Astrocyte (in vitro differentiated cells and primary cell): ENCODE measurements around the gene TANK. TPM values are rescaled to one million over a fixed set of nuclear protein-coding genes. Genes with fewer than 3 reads are reported as not detected.
A peak's percentile ranks its signal among the peaks of the same experiment; 100 is the strongest.

Experiments used
- DNase-seq: peaks from one replicate; pipeline ENCODE4 v3.0.0-alpha.2; 2010; ENCODE audit warnings: low read depth
- FAIRE-seq: peaks from 2 replicates; lab custom pipeline; 2011; peaks lifted over from hg19 to GRCh38; lab: Jason Lieb, UNC
- H2AFZ ChIP-seq: 2 replicates; pipeline ENCODE4 v1.6.0; 2012; ENCODE audit warnings: low read depth, low read length, inconsistent platforms
- H3K27ac ChIP-seq: 2 replicates; pipeline ENCODE4 v1.5.1; 2011; ENCODE audit warnings: low read depth, low read length, inconsistent platforms
- H3K27me3 ChIP-seq: 2 replicates; pipeline ENCODE4 v1.6.0; 2011; ENCODE audit warnings: low read length, inconsistent platforms; ENCODE audit not compliant: insufficient read depth
- H3K36me3 ChIP-seq: 2 replicates; pipeline ENCODE4 v1.5.1; 2011; ENCODE audit warnings: low read length, inconsistent platforms; ENCODE audit not compliant: insufficient read depth
- H3K4me1 ChIP-seq: 2 replicates; pipeline ENCODE4 v1.5.1; 2011; ENCODE audit warnings: low read length, inconsistent platforms; ENCODE audit not compliant: insufficient read depth
- H3K4me2 ChIP-seq: 2 replicates; pipeline ENCODE4 v1.6.0; 2012; ENCODE audit warnings: low read length, inconsistent platforms
- H3K4me3 ChIP-seq: 2 replicates; pipeline ENCODE4 v1.5.1; 2011; ENCODE audit warnings: low read depth, mild to moderate bottlenecking, low read length, inconsistent platforms; ENCODE audit not compliant: insufficient read depth
- H3K79me2 ChIP-seq: 2 replicates; pipeline ENCODE4 v1.6.0; 2012; ENCODE audit warnings: mild to moderate bottlenecking, low read length, inconsistent platforms; ENCODE audit not compliant: insufficient read depth
- H3K9ac ChIP-seq: 2 replicates; pipeline ENCODE4 v1.6.0; 2012; ENCODE audit warnings: mild to moderate bottlenecking, low read length, inconsistent platforms
- H3K9me3 ChIP-seq: 2 replicates; pipeline ENCODE4 v1.5.1; 2012; ENCODE audit warnings: low read depth, mild to moderate bottlenecking, low read length, inconsistent platforms; ENCODE audit not compliant: insufficient read depth
- H4K20me1 ChIP-seq: 2 replicates; pipeline ENCODE4 v1.6.0; 2012; ENCODE audit warnings: low read length, inconsistent platforms; ENCODE audit not compliant: insufficient read depth
- H3K27ac Mint-ChIP-seq: one replicate; pipeline ENCODE4 v1.8.0; 2021; ENCODE audit warnings: mild to moderate bottlenecking, mixed read lengths; ENCODE audit not compliant: unreplicated experiment
- H3K27me3 Mint-ChIP-seq: one replicate; pipeline ENCODE4 v1.8.0; 2021; ENCODE audit warnings: low read depth, mixed read lengths; ENCODE audit not compliant: unreplicated experiment
- H3K36me3 Mint-ChIP-seq: one replicate; pipeline ENCODE4 v1.8.0; 2021; ENCODE audit warnings: low read depth, mixed read lengths; ENCODE audit not compliant: unreplicated experiment
- H3K4me1 Mint-ChIP-seq: one replicate; pipeline ENCODE4 v1.8.0; 2021; ENCODE audit warnings: low read depth, mixed read lengths; ENCODE audit not compliant: unreplicated experiment
- H3K4me3 Mint-ChIP-seq: one replicate; pipeline ENCODE4 v1.8.0; 2021; ENCODE audit warnings: mild to moderate bottlenecking, moderate library complexity, mixed read lengths; ENCODE audit not compliant: unreplicated experiment
- H3K9me3 Mint-ChIP-seq: one replicate; pipeline ENCODE4 v1.8.0; 2021; ENCODE audit warnings: mild to moderate bottlenecking, mixed read lengths; ENCODE audit not compliant: unreplicated experiment
- CTCF ChIP-seq: IDR thresholded peaks from 2 replicates; pipeline ENCODE4 v1.5.1; 2011; ENCODE audit warnings: low read depth, mild to moderate bottlenecking, inconsistent platforms, low read length, moderate library complexity; ENCODE audit not compliant: insufficient read depth
- EZH2 ChIP-seq: IDR thresholded peaks from 2 replicates; pipeline ENCODE4 v1.6.1; 2012; ENCODE audit warnings: mild to moderate bottlenecking, low read length, inconsistent platforms; ENCODE audit not compliant: insufficient read depth
- total RNA-seq: library from RNA; stranded (reverse); gene quantifications from 2 replicates; pipeline ENCODE4 v1.2.1, GENCODE V29; 2021

Gene TANK
- total RNA-seq, 1 donor from 2014 or later, result 55.7 TPM

- FAIRE-seq (no peak), DNase-seq (no peak)
- Mint-ChIP-seq H3K27ac (no peak overlapping the region), H3K36me3 (peaks cover 17% of the 10 kb centered on the region), H3K4me1 (peaks cover 7% of the 10 kb centered on the region), H3K4me3 (no peak overlapping the region), H3K9me3 (no peaks in the 10 kb centered on the region), H3K27me3 (no peaks in the 10 kb centered on the region)
- Histone ChIP-seq H3K4me2 (no peak overlapping the region), H3K36me3 (no peaks in the 10 kb centered on the region), H4K20me1 (peaks cover 23% of the 10 kb centered on the region), H3K9me3 (no peaks in the 10 kb centered on the region), H2AFZ (no peak overlapping the region), H3K4me1 (no peaks in the 10 kb centered on the region), H3K9ac (no peak overlapping the region), H3K4me3 (no peak overlapping the region), H3K79me2 (peaks cover 47% of the 10 kb centered on the region), H3K27ac (no peak overlapping the region), H3K27me3 (no peaks in the 10 kb centered on the region)
- TF ChIP-seq EZH2 (no peak), CTCF (no peak)
These were observed 13.4 kb downstream of the TANK start for GRCh38 chr2:161173541-161174194.

- peaks cover 19% of the 10 kb centered on the region for H4K20me1 ChIP-seq
- no peaks in the 10 kb centered on the region for H3K9me3 ChIP-seq
- peaks cover 29% of the 10 kb centered on the region for H3K36me3 Mint-ChIP-seq
- FAIRE-seq, result no peak
- no peaks in the 10 kb centered on the region for H3K27me3 Mint-ChIP-seq
- TF ChIP-seq CTCF (no peak), EZH2 (no peak)
- H3K27me3 ChIP-seq, result no peaks in the 10 kb centered on the region
- H3K9ac ChIP-seq, result no peak overlapping the region
- H3K9me3 Mint-ChIP-seq, result no peaks in the 10 kb centered on the region
- H3K36me3 ChIP-seq, result peaks cover 20% of the 10 kb centered on the region
- H3K4me3 ChIP-seq, result no peak overlapping the region
- no peak for DNase-seq
- peaks cover 4% of the 10 kb centered on the region for H3K4me1 Mint-ChIP-seq
- peaks cover 21% of the 10 kb centered on the region for H3K79me2 ChIP-seq
- H3K4me1 ChIP-seq, result no peaks in the 10 kb centered on the region
- no peak overlapping the region for H3K27ac Mint-ChIP-seq
- no peak overlapping the region for H3K4me3 Mint-ChIP-seq
- no peak overlapping the region for H3K27ac ChIP-seq
- no peak overlapping the region for H2AFZ ChIP-seq
- no peak overlapping the region for H3K4me2 ChIP-seq
These were observed 17.7 kb downstream of the TANK start for GRCh38 chr2:161177969-161178368.

- H3K36me3 Mint-ChIP-seq, result peaks cover 27% of the 10 kb centered on the region
These were observed 18.5 kb downstream of the TANK start for GRCh38 chr2:161178756-161179155.

More at GRCh38 chr2:161178756-161179155, 18.5 kb downstream of the TANK start:
- Mint-ChIP-seq H3K9me3 (no peaks in the 10 kb centered on the region), H3K27me3 (no peaks in the 10 kb centered on the region), H3K4me3 (no peak overlapping the region), H3K4me1 (peaks cover 4% of the 10 kb centered on the region), H3K27ac (no peak overlapping the region)
- no peak overlapping the region for H3K27ac ChIP-seq
- DNase-seq, result no peak
- H2AFZ ChIP-seq, result no peak overlapping the region
- H3K4me2 ChIP-seq, result no peak overlapping the region
- no peak for TF ChIP-seq EZH2
- TF ChIP-seq CTCF, result no peak
- H3K4me1 ChIP-seq, result no peaks in the 10 kb centered on the region
- H4K20me1 ChIP-seq, result peaks cover 15% of the 10 kb centered on the region
- H3K9me3 ChIP-seq, result no peaks in the 10 kb centered on the region
- H3K79me2 ChIP-seq, result peaks cover 20% of the 10 kb centered on the region
- H3K27me3 ChIP-seq, result no peaks in the 10 kb centered on the region
- FAIRE-seq, result peak; percentile 9
- H3K4me3 ChIP-seq, result no peak overlapping the region
- H3K36me3 ChIP-seq, result peaks cover 21% of the 10 kb centered on the region
- no peak overlapping the region for H3K9ac ChIP-seq
